HK-2 (cell line): Measurements from ENCODE around the gene HDLBP.
"Not testable (repeated sequence)": the region's sequence is repeated elsewhere in the genome, so short reads cannot be mapped to it uniquely, and the experiment has no call there.

Source experiments
- DNase-seq: peaks from one replicate; pipeline ENCODE4 v3.0.0-alpha.2; 2018; ENCODE audit not compliant: unreplicated experiment

HDLBP gene

GRCh38 chr2:241209271-241209670 is 106.2 kb downstream of the HDLBP start:
- DNase-seq = no peak

- DNase-seq = no peak
These were observed 107.4 kb downstream of the HDLBP start for GRCh38 chr2:241208058-241208457.

GRCh38 chr2:241207641-241208040 is 107.8 kb downstream of the HDLBP start:
- DNase-seq = no peak

GRCh38 chr2:241207151-241207550 is 108.3 kb downstream of the HDLBP start:
- no peak for DNase-seq

DNA sequence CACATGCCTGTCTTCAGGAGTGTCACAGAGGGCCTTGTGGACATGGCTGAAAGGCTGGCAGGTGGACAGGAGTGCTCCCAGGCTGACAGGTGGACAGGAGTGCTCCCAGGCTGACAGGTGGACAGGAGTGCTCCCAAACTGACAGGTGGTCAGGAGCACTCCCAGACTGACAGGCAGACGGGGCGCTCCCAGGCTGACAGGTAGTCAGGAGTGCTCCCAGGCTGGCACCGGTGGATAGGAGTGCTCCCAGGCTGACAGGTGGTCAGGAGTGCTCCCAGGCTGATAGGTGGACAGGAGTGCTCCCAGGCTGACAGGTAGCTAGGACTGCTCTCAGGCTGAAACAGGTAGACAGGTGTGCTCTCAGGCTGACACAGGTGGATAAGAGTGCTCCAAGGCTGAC is 110.4 kb downstream of the HDLBP start:
- no peak for DNase-seq

- no peak for DNase-seq
These were observed 111.0 kb downstream of the HDLBP start for GRCh38 chr2:241204490-241204889.

DNA sequence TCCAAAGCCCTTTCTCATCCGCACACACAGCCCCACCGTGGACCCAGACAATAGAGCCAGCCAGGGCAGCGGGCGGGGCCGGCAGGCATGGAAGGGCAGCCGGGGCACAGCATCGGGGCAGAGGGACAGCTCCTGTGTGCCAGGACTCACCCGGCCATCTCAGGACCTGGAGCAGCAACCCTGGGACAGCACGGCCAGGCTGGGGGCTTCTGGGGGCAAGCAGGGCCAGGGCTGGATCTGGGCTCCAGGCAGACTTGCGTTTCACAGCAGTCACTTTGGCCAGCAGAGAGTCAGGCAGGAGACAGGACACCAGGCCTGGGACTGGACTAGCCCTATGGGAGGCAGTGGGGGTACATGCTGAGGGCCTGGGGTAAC is 111.5 kb downstream of the HDLBP start:
- no peak for DNase-seq

GRCh38 chr2:241203218-241204009 is 112.1 kb downstream of the HDLBP start:
- no peak for DNase-seq

DNA sequence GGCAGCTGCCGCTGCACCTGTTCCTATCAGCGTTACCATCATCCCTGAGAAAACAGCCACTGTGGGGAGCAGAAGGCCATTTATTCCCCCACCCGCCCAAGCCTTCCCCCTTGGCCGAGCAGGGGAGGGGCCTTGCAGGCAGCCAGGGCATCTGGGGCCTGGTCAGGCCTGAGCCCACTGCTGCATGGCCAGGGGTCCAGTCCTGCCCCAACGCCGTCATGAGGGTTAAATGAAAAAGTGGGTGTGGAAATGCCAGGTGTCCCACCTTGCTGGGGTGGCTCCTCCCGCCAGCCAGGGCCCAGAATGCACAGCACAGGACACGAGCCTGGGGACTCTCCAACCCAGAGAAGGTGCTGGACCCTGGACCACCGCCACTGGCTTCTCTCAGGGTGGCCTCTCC is 112.8 kb downstream of the HDLBP start:
- no peak for DNase-seq

DNA sequence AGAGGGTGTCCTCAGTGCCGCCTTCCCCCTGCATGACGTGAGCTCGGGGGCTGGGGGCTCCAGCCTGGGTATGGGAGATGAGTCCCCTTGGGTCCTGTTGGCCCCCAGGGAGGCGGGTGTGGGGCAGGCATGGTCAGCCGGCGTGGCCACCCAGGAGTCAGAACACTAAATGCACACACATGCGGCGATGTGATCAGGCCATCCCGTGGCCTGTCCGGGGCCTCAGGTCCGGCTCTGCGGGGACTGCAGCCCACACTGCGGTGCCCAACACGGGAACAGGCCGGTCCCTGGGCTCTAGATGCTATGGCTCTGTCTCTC is 113.2 kb downstream of the HDLBP start:
- no peak for DNase-seq

GRCh38 chr2:241201445-241202267 is 113.8 kb downstream of the HDLBP start:
- DNase-seq = no peak

- DNase-seq = no peak
These were observed 114.6 kb downstream of the HDLBP start for GRCh38 chr2:241200822-241201395.

- no peak for DNase-seq
These were observed 115.3 kb downstream of the HDLBP start for GRCh38 chr2:241199897-241200821.

GRCh38 chr2:241199286-241199685 is 116.2 kb downstream of the HDLBP start:
- DNase-seq = no peak

- no peak for DNase-seq
These were observed 116.8 kb downstream of the HDLBP start for GRCh38 chr2:241198381-241199279.

GRCh38 chr2:241197947-241198346 is 117.5 kb downstream of the HDLBP start:
- no peak for DNase-seq

- DNase-seq = not testable (repeated sequence)
These were observed 118.2 kb downstream of the HDLBP start for GRCh38 chr2:241197246-241197645.

DNA sequence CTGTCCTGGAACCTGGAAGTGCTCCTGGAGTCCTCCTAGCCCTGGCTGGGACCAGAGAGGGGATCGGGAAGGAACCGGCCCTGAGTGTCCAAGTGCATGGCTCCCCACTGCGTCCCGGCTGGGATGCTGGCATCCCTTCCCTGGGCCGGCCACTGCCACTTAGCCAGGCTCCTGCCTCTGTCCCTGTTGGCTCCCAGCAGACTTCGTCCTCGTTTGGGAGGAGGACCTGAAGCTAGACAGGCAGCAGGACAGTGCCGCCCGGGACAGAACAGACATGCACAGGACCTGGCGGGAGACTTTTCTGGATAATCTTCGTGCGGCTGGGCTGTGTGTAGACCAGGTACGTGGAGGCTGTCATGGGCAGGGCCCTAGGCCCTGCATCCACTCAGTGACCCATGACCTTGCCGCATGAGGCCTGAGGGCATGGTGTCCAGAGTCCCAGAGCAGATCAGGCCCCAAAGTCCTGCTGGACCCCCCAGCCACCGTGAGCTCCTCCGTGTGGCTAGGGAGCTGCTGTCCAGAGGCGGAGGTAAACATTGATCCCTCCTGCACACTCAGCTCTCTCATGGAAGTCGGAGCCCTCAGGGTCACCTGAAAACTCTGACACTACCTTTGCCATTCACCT is 119.9 kb downstream of the HDLBP start:
- DNase-seq = no peak

DNA sequence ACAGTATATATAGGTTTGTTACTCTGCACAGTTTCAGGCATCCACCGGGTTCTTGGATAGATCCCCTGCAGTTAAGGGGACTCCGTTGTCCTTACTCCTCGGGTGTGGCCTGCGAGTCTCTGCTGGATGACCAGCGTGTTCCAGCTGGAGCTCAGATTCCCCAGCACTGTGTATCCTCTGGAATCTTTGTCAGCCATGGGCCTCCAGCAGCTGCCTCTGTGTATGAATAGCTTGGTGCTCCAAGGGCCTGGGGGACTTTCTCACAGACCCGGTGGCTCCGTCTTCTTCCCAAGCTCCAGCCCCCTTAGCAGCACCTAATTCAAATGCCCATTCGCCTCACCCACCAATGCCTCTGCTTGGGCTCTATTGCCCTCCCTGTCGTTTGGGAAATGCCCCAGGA is 120.7 kb downstream of the HDLBP start:
- no peak for DNase-seq

GRCh38 chr2:241193271-241193670 is 122.2 kb downstream of the HDLBP start:
- DNase-seq = no peak
